IPS-20b (cell line): ENCODE measurements around the gene TBC1D24.

Source experiments
- H3K27ac ChIP-seq: one replicate; pipeline ENCODE4 v1.5.1; 2013; ENCODE audit warnings: low read length
- H3K27me3 ChIP-seq: 2 replicates; pipeline ENCODE4 v1.6.1; 2013; ENCODE audit warnings: mild to moderate bottlenecking, low read length, inconsistent platforms; ENCODE audit not compliant: insufficient read depth
- H3K36me3 ChIP-seq: 2 replicates; pipeline ENCODE4 v1.6.1; 2013; ENCODE audit warnings: low read depth, mild to moderate bottlenecking, inconsistent platforms, low read length, moderate library complexity; ENCODE audit not compliant: insufficient read depth
- H3K4me1 ChIP-seq: 2 replicates; pipeline ENCODE4 v1.6.1; 2013; ENCODE audit warnings: mild to moderate bottlenecking, control low read depth, inconsistent platforms, low read length, moderate library complexity; ENCODE audit not compliant: insufficient read depth
- H3K4me3 ChIP-seq: 2 replicates; pipeline ENCODE4 v1.5.1; 2013; ENCODE audit warnings: mild to moderate bottlenecking, low read length, inconsistent platforms
- H3K9ac ChIP-seq: 2 replicates; pipeline ENCODE4 v1.6.1; 2013; ENCODE audit warnings: low read depth, mild to moderate bottlenecking, inconsistent platforms, low read length, moderate library complexity
- H3K9me3 ChIP-seq: 2 replicates; pipeline ENCODE4 v1.6.1; 2013; ENCODE audit warnings: mild to moderate bottlenecking, low read depth, low read length, inconsistent platforms; ENCODE audit not compliant: insufficient read depth

TBC1D24 gene

DNA sequence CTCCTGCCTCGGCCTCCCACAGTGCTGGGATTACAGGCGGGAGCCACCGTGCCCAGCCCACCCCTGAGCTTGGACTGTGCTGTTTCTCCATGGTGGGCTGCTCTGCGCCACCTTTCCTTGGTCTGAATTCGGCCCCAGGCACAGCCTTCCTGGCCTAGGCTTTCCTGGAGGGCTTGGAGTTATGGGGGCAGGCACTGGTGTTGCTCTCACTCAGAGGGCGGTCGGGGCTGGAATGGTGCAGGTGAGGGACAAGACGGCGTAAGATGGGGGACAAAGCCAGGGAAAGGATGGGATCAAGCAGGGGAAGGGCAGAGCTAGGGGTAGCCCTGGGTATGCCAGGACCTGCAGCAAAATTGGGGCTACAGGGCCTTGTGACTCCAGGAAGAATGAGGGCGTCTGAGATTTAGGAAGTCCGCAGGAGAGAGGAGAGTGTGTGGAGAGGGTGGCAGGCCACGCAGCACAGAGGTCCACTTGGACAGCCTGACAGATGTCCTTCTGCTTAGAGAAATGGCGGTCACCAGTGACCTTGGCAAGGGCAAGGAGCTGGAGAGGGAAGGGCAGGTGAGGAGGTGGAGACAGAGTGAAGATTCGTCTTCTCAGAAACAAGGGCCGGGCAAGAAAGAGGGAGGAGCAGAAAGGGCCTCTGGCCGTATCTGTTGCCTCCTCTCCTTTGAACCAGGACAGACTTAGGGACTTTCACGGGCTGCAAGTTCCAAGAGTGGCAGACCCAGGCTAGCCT, 37.2 kb downstream of the TBC1D24 start:
- H3K27me3 ChIP-seq, result peaks cover 5% of the 10 kb centered on the region; the same call in 1 of the 2 replicates
- H3K4me3 ChIP-seq, result 0 out of 2 replicates have a peak overlapping the region, but pooled peaks have one; percentile 66
- H3K36me3 ChIP-seq, result 0 out of 2 replicates have a peak, but pooled peaks cover 5% of the 10 kb centered on the region
- no peak overlapping the region for H3K27ac ChIP-seq
- peaks cover 10% of the 10 kb centered on the region for H3K4me1 ChIP-seq
- no peak overlapping the region for H3K9ac ChIP-seq
- H3K9me3 ChIP-seq, result no peaks in the 10 kb centered on the region

GRCh38 chr16:2512735-2513404, 37.9 kb downstream of the TBC1D24 start:
- H3K9ac ChIP-seq, result peak overlapping the region; percentile 86
- H3K36me3 ChIP-seq, result 0 out of 2 replicates have a peak, but pooled peaks cover 5% of the 10 kb centered on the region
- peaks cover 5% of the 10 kb centered on the region; the same call in 1 of the 2 replicates for H3K27me3 ChIP-seq
- H3K9me3 ChIP-seq, result no peaks in the 10 kb centered on the region
- H3K4me1 ChIP-seq, result peaks cover 10% of the 10 kb centered on the region
- no peak overlapping the region for H3K27ac ChIP-seq
- H3K4me3 ChIP-seq, result peak overlapping the region; percentile 66

- Histone ChIP-seq H3K9ac (peak within 1 kb of the TSS; percentile 86), H3K4me1 (peaks cover 10% of the 10 kb centered on the region), H3K27ac (peak within 1 kb of the TSS; percentile 68), H3K9me3 (no peaks in the 10 kb centered on the region), H3K4me3 (peak within 1 kb of the TSS; percentile 88), H3K36me3 (0 out of 2 replicates have a peak, but pooled peaks cover 5% of the 10 kb centered on the region), H3K27me3 (peaks cover 5% of the 10 kb centered on the region; the same call in 1 of the 2 replicates)
These were observed 38.7 kb downstream of the TBC1D24 start, which contains the start of gene ATP6V0C for GRCh38 chr16:2513405-2514332. TSS of gene ATP6V0C (plus strand) at chr16:2513952. CDS start at chr16:2514104, 152 bp downstream.

GRCh38 chr16:2514333-2515179, 39.6 kb downstream of the TBC1D24 start:
- Histone ChIP-seq H3K4me3 (peak overlapping the region; percentile 88), H3K27ac (no peak overlapping the region), H3K9ac (peak overlapping the region; percentile 86), H3K27me3 (peaks cover 5% of the 10 kb centered on the region; the same call in 1 of the 2 replicates), H3K36me3 (0 out of 2 replicates have a peak, but pooled peaks cover 5% of the 10 kb centered on the region), H3K4me1 (peaks cover 10% of the 10 kb centered on the region), H3K9me3 (no peaks in the 10 kb centered on the region)

GRCh38 chr16:2515180-2515851, 40.4 kb downstream of the TBC1D24 start:
- Histone ChIP-seq H3K9ac (peak overlapping the region; percentile 86; the same call in 1 of the 2 replicates), H3K9me3 (no peaks in the 10 kb centered on the region), H3K27me3 (peaks cover 5% of the 10 kb centered on the region; the same call in 1 of the 2 replicates), H3K4me1 (peaks cover 10% of the 10 kb centered on the region), H3K36me3 (0 out of 2 replicates have a peak, but pooled peaks cover 5% of the 10 kb centered on the region), H3K27ac (no peak overlapping the region), H3K4me3 (peak overlapping the region; percentile 88)

GRCh38 chr16:2516391-2517240, 41.7 kb downstream of the TBC1D24 start:
- no peaks in the 10 kb centered on the region for H3K9me3 ChIP-seq
- H3K4me1 ChIP-seq, result peaks cover 13% of the 10 kb centered on the region
- H3K9ac ChIP-seq, result no peak overlapping the region
- H3K27ac ChIP-seq, result no peak overlapping the region
- H3K36me3 ChIP-seq, result 0 out of 2 replicates have a peak, but pooled peaks cover 5% of the 10 kb centered on the region
- H3K27me3 ChIP-seq, result peaks cover 5% of the 10 kb centered on the region; the same call in 1 of the 2 replicates
- H3K4me3 ChIP-seq, result no peak overlapping the region

GRCh38 chr16:2517954-2518605, 43.2 kb downstream of the TBC1D24 start:
- Histone ChIP-seq H3K4me3 (no peak overlapping the region), H3K36me3 (peaks cover 8% of the 10 kb centered on the region; the same call in 1 of the 2 replicates), H3K27me3 (no peaks in the 10 kb centered on the region), H3K27ac (no peak overlapping the region), H3K9me3 (no peaks in the 10 kb centered on the region), H3K9ac (no peak overlapping the region), H3K4me1 (peaks cover 8% of the 10 kb centered on the region)

- H3K9ac ChIP-seq, result no peak overlapping the region
- H3K27me3 ChIP-seq, result no peaks in the 10 kb centered on the region
- H3K27ac ChIP-seq, result no peak overlapping the region
- peaks cover 8% of the 10 kb centered on the region for H3K4me1 ChIP-seq
- H3K9me3 ChIP-seq, result no peaks in the 10 kb centered on the region
- peaks cover 18% of the 10 kb centered on the region; the same call in 1 of the 2 replicates for H3K36me3 ChIP-seq
- H3K4me3 ChIP-seq, result no peak overlapping the region
These were observed 44.1 kb downstream of the TBC1D24 start for GRCh38 chr16:2518823-2519710.

DNA sequence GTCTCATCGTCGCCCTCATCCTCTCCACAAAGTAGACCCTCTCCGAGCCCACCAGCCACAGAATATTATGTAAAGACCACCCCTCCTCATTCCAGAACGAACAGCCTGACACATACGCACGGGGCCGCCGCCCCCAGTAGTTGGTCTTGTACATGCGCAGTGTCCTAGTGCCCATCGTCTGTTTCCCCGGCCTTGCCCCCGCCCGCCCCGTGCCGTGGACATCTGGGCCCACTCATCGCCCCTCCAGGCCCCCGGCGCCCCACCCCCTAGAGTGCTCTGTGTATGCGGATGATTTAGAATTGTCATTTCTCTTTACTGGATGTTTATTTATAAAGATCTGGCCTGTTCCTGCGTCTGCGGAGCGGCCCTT, 44.8 kb downstream of the TBC1D24 start:
- H3K27ac ChIP-seq, result no peak overlapping the region
- no peak overlapping the region for H3K9ac ChIP-seq
- no peak overlapping the region for H3K4me3 ChIP-seq
- peaks cover 24% of the 10 kb centered on the region for H3K36me3 ChIP-seq
- no peaks in the 10 kb centered on the region for H3K27me3 ChIP-seq
- no peaks in the 10 kb centered on the region for H3K9me3 ChIP-seq
- H3K4me1 ChIP-seq, result peaks cover 8% of the 10 kb centered on the region
